Uterus (tissue), 4 donors: ENCODE results near the gene DENND2A. TPM values are rescaled to one million over a fixed set of nuclear protein-coding genes. Genes with fewer than 3 reads are reported as not detected.
"Not testable (repeated sequence)": the region's sequence is repeated elsewhere in the genome, so short reads cannot be mapped to it uniquely, and the experiment has no call there.

Source experiments
- DNase-seq, 2 donors: peaks; one replicate each; pipeline ENCODE4 v3.0.0-alpha.2; 2019 to 2020
- H3K27ac ChIP-seq, 2 donors: fragments of 200-600 bp; sonication (generic); 1 replicate in 1 of 2; 2 replicates in 1 of 2; pipeline ENCODE4 v1.5.1; 2016 to 2018
- H3K27me3 ChIP-seq, 2 donors: fragments of 200-600 bp; sonication (generic); one replicate each; pipeline ENCODE4 v1.5.1; 2018 to 2019; ENCODE audit warnings: control low read depth in 1 of 2
- H3K36me3 ChIP-seq, 2 donors: fragments of 200-600 bp; sonication (generic); one replicate each; pipeline ENCODE4 v1.5.1; 2019; ENCODE audit warnings: control low read depth in 1 of 2
- H3K4me1 ChIP-seq, 2 donors: fragments of 200-600 bp; sonication (generic); one replicate each; pipeline ENCODE4 v1.5.1; 2018 to 2019; ENCODE audit warnings: control low read depth in 1 of 2
- H3K4me3 ChIP-seq, 2 donors: fragments of 200-600 bp; sonication (generic); 1 replicate in 1 of 2; 2 replicates in 1 of 2; pipeline ENCODE4 v1.5.1; 2018 to 2019; ENCODE audit warnings: mild to moderate bottlenecking in 1 of 2
- H3K9me3 ChIP-seq, 2 donors: fragments of 200-600 bp; sonication (generic); one replicate each; pipeline ENCODE4 v1.5.1; 2019; ENCODE audit warnings: control low read depth in 1 of 2
- CTCF ChIP-seq, 4 experiments: fragments of 200-600 bp in 2 of 4; fragments of 450-650 bp in 2 of 4; sonication (generic) in 2 of 4; IDR thresholded peaks; one replicate each; pipeline ENCODE4 v1.5.1; 2016 to 2019; ENCODE audit warnings: antibody characterized with exemption in 4 of 4, mild to moderate bottlenecking in 2 of 4, moderate library complexity in 1 of 4
- POLR2A ChIP-seq, 2 donors: fragments of 450-650 bp; IDR thresholded peaks; one replicate each; pipeline ENCODE4 v1.6.1; 2016; ENCODE audit warnings: antibody characterized with exemption in 2 of 2, mild to moderate bottlenecking in 1 of 2, moderate library complexity in 1 of 2
- intact Hi-C: fragments of 100-400 bp; cut with DNase I; formaldehyde crosslinking; loops from one replicate; pipeline ENCODE4 v1.15.1; 2023; ENCODE audit warnings: low total_unique reads
- total RNA-seq, 4 donors: library from RNA; depleted of rRNA in 3 of 4; stranded (reverse); fragments of >200 nt in 3 of 4; gene quantifications; one replicate each; pipeline versions ENCODE4 v1.1.0 to v1.2.4, GENCODE V29; 2014 to 2023
- donor health status: DM: yes; HTN: yes; CAD: no.

Gene DENND2A
- total RNA-seq, 4 donors from 2014 or later: 9.1 to 84.8 (median 35.5) TPM

GRCh38 chr7:140679186-140679585, 38.6 kb upstream of the DENND2A start:
- DNase-seq: no peak
- Histone ChIP-seq H3K27ac (no peak overlapping the region), H3K4me3 (no peak overlapping the region), H3K36me3 (no peaks in the 10 kb centered on the region), H3K9me3 (no peaks in the 10 kb centered on the region), H3K4me1 (no peaks in the 10 kb centered on the region), H3K27me3 (no peaks in the 10 kb centered on the region)
- TF ChIP-seq CTCF (IDR thresholded peaks at IDR 0.05) (no peak), POLR2A (IDR thresholded peaks at IDR 0.05) (no peak)
- intact Hi-C loops: no loop called here

- no peaks in the 10 kb centered on the region for H3K36me3 ChIP-seq
Measured at GRCh38 chr7:140678816-140679130, 38.2 kb upstream of the DENND2A start.

GRCh38 chr7:140678081-140678815, 37.6 kb upstream of the DENND2A start:
- no peaks in the 10 kb centered on the region for H3K4me1 ChIP-seq
- H3K27me3 ChIP-seq: no peaks in the 10 kb centered on the region
- no peaks in the 10 kb centered on the region for H3K36me3 ChIP-seq
- no peaks in the 10 kb centered on the region for H3K9me3 ChIP-seq
- intact Hi-C loops: no loop called here
- H3K4me3 ChIP-seq: no peak overlapping the region
- no peak for DNase-seq
- no peak overlapping the region for H3K27ac ChIP-seq
- no peak for TF ChIP-seq CTCF (IDR thresholded peaks at IDR 0.05)
- TF ChIP-seq POLR2A (IDR thresholded peaks at IDR 0.05): no peak

More at GRCh38 chr7:140678816-140679130, 38.2 kb upstream of the DENND2A start:
- Histone ChIP-seq H3K4me1 (no peaks in the 10 kb centered on the region), H3K27ac (no peak overlapping the region), H3K27me3 (no peaks in the 10 kb centered on the region), H3K4me3 (no peak overlapping the region), H3K9me3 (no peaks in the 10 kb centered on the region)
- DNase-seq: no peak
- no peak for TF ChIP-seq POLR2A (IDR thresholded peaks at IDR 0.05)
- no peak for TF ChIP-seq CTCF (IDR thresholded peaks at IDR 0.05)
- intact Hi-C loops: no loop called here

- H3K9me3 ChIP-seq: no peaks in the 10 kb centered on the region
- DNase-seq: no peak
- H3K36me3 ChIP-seq: no peaks in the 10 kb centered on the region
- H3K27ac ChIP-seq: no peak overlapping the region
- no peak overlapping the region for H3K4me3 ChIP-seq
- H3K4me1 ChIP-seq: no peaks in the 10 kb centered on the region
- no peaks in the 10 kb centered on the region for H3K27me3 ChIP-seq
- no peak for TF ChIP-seq CTCF (IDR thresholded peaks at IDR 0.05)
- TF ChIP-seq POLR2A (IDR thresholded peaks at IDR 0.05): no peak
- intact Hi-C loops: no loop called here
Measured at GRCh38 chr7:140677496-140677895, 36.9 kb upstream of the DENND2A start.

- H3K9me3 ChIP-seq, H3K27me3 ChIP-seq, H3K27ac ChIP-seq, DNase-seq, H3K4me3 ChIP-seq, H3K36me3 ChIP-seq, intact Hi-C loops, H3K4me1 ChIP-seq: not testable (repeated sequence)
Measured at GRCh38 chr7:140676956-140677355, 36.3 kb upstream of the DENND2A start.

- intact Hi-C loops: no loop called here
- Histone ChIP-seq H3K27ac (no peak overlapping the region), H3K36me3 (no peaks in the 10 kb centered on the region), H3K27me3 (no peaks in the 10 kb centered on the region), H3K4me3 (no peak overlapping the region), H3K4me1 (no peaks in the 10 kb centered on the region), H3K9me3 (no peaks in the 10 kb centered on the region)
- no peak for DNase-seq
- TF ChIP-seq CTCF (IDR thresholded peaks at IDR 0.05) (no peak), POLR2A (IDR thresholded peaks at IDR 0.05) (no peak)
Measured at GRCh38 chr7:140676306-140676705, 35.7 kb upstream of the DENND2A start.
